Eye (tissue), 1 donor: Measurements from ENCODE around the gene SVEP1.
"Not testable (repeated sequence)": the region's sequence is repeated elsewhere in the genome, so short reads cannot be mapped to it uniquely, and the experiment has no call there.

ENCODE experiments used
- DNase-seq: peaks from one replicate; pipeline ENCODE4 v3.0.0-alpha.2; 2015

SVEP1 gene

GRCh38 chr9:110575945-110576344, 3.6 kb downstream of the SVEP1 start:
- no peak for DNase-seq

GRCh38 chr9:110575169-110575568, 4.4 kb downstream of the SVEP1 start:
- DNase-seq, result no peak

GRCh38 chr9:110573305-110573704, 6.2 kb downstream of the SVEP1 start:
- DNase-seq, result no peak

- DNase-seq, result no peak
These were observed 7.6 kb downstream of the SVEP1 start for GRCh38 chr9:110571801-110572483.

- no peak for DNase-seq
These were observed 13.4 kb downstream of the SVEP1 start for GRCh38 chr9:110566156-110566555.

GRCh38 chr9:110561826-110562225, 17.7 kb downstream of the SVEP1 start:
- DNase-seq, result no peak

GRCh38 chr9:110559869-110560268, 19.7 kb downstream of the SVEP1 start:
- DNase-seq, result no peak

GRCh38 chr9:110555551-110556331, 23.8 kb downstream of the SVEP1 start:
- peak; percentile 50 for DNase-seq

- DNase-seq, result no peak
These were observed 33.1 kb downstream of the SVEP1 start for GRCh38 chr9:110546411-110546871.

GRCh38 chr9:110545705-110546104, 33.8 kb downstream of the SVEP1 start:
- DNase-seq, result no peak

GRCh38 chr9:110543631-110544051, 35.9 kb downstream of the SVEP1 start:
- DNase-seq, result peak; percentile 41

GRCh38 chr9:110541950-110542349, 37.6 kb downstream of the SVEP1 start:
- DNase-seq, result no peak

- peak; percentile 16 for DNase-seq
These were observed 40.9 kb downstream of the SVEP1 start for GRCh38 chr9:110538647-110539041.

GRCh38 chr9:110537841-110538646, 41.5 kb downstream of the SVEP1 start:
- peak; percentile 10 for DNase-seq

GRCh38 chr9:110536822-110537221, 42.7 kb downstream of the SVEP1 start:
- peak; percentile 11 for DNase-seq

GRCh38 chr9:110534162-110534561, 45.4 kb downstream of the SVEP1 start:
- not testable (repeated sequence) for DNase-seq

- no peak for DNase-seq
These were observed 46.5 kb downstream of the SVEP1 start for GRCh38 chr9:110532908-110533665.

GRCh38 chr9:110531776-110532175, 47.8 kb downstream of the SVEP1 start:
- DNase-seq, result no peak

- peak; percentile 17 for DNase-seq
These were observed 48.3 kb downstream of the SVEP1 start for GRCh38 chr9:110531241-110531640.

- no peak for DNase-seq
These were observed 50.9 kb downstream of the SVEP1 start for GRCh38 chr9:110528645-110529044.

GRCh38 chr9:110526426-110526825, 53.1 kb downstream of the SVEP1 start:
- no peak for DNase-seq

- no peak for DNase-seq
These were observed 58.3 kb downstream of the SVEP1 start for GRCh38 chr9:110521206-110521605.
